ENCODE data around the gene KRTAP10-6. TPM values are rescaled to one million over a fixed set of nuclear protein-coding genes. Genes with fewer than 3 reads are reported as not detected.

The KRTAP10-6 gene
- total and polyA plus RNA-seq, 2 donors (not counting 1 experiment from before 2014, with no cell fraction given), result not detected

DNA sequence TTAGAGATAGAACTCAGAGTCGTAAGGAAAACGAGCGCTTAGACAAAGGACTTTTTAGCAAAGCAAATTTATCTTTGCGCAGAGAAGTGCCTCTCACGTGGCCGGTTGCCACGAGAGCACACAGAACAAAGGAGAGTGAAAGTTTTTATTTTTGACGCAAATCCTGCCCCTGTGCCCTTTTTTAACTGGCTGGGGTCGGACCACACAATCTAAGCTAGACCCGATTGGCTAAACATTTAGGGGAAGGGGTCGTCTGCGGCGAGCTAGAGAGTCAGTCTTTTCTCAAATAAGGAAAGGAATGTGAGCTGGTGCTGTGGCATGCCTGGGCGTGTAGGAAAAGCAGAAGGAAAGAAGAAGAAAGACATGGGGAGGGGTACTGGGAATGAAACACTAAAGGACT lies 43.4 kb downstream of the KRTAP10-6 start:
- DNase-seq (ENCODE audit: low read depth in 2 of 2), result peak in 1 of 2 donors; percentile 9
- H3K9me3 ChIP-seq (ENCODE audit: control insufficient read depth, insufficient read depth, low read depth, low read length), result no peaks in the 10 kb centered on the region

DNA sequence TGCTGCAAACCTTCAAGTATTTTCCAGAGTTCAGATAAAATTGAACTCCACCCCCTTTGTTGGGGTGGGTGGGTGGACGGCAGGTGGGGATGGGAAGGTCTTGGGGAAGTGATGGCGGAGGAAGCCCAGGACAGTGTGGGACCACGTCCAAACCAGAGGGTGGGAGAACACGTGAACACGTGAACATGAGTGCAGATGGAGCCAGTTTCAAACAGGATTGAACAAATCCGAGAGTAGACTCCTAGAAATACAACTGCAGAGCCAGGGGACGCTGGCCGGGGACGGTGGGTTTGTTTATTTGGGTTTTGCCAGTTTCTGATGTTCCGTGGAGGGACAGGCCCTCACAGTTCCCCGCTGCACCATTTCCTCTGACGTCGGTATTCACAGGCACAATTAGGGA lies 43.9 kb downstream of the KRTAP10-6 start:
- H3K4me1 ChIP-seq (ENCODE audit: control insufficient read depth, extremely low read depth, insufficient read depth, low read length), result no peaks in the 10 kb centered on the region
- H3K27me3 ChIP-seq (ENCODE audit: control insufficient read depth, insufficient read depth, low read length), result no peaks in the 10 kb centered on the region
- H3K79me2 ChIP-seq (ENCODE audit: control insufficient read depth, insufficient read depth, low read length), result no peaks in the 10 kb centered on the region
- no peaks in the 10 kb centered on the region for H3K36me3 ChIP-seq (ENCODE audit: control insufficient read depth, insufficient read depth, low read length)
- H3K9ac ChIP-seq (ENCODE audit: insufficient read depth, low read length), result no peak overlapping the region
- H3K4me3 ChIP-seq (replicated peaks in 1 of 4; ENCODE audit: control extremely low read depth in 1 of 4, insufficient read depth in 1 of 4, low read depth in 3 of 4, low read length in 4 of 4), result no peak overlapping the region
- no peak for DNase-seq (ENCODE audit: low read depth in 2 of 2)
- no peaks in the 10 kb centered on the region for H4K20me1 ChIP-seq (ENCODE audit: control insufficient read depth, extremely low read depth, insufficient read depth, low read length)
- no peaks in the 10 kb centered on the region for H3K9me3 ChIP-seq (ENCODE audit: control insufficient read depth, insufficient read depth, low read depth, low read length)
- no peak overlapping the region for H2AFZ ChIP-seq (ENCODE audit: low read length)
- H3K4me2 ChIP-seq (ENCODE audit: extremely low read depth, insufficient read depth, low read length), result no peak overlapping the region
- TF ChIP-seq, protein P1, sequence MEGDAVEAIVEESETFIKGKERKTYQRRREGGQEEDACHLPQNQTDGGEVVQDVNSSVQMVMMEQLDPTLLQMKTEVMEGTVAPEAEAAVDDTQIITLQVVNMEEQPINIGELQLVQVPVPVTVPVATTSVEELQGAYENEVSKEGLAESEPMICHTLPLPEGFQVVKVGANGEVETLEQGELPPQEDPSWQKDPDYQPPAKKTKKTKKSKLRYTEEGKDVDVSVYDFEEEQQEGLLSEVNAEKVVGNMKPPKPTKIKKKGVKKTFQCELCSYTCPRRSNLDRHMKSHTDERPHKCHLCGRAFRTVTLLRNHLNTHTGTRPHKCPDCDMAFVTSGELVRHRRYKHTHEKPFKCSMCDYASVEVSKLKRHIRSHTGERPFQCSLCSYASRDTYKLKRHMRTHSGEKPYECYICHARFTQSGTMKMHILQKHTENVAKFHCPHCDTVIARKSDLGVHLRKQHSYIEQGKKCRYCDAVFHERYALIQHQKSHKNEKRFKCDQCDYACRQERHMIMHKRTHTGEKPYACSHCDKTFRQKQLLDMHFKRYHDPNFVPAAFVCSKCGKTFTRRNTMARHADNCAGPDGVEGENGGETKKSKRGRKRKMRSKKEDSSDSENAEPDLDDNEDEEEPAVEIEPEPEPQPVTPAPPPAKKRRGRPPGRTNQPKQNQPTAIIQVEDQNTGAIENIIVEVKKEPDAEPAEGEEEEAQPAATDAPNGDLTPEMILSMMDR (conservative IDR thresholded peaks at IDR 0.05 in 1 of 2, IDR thresholded peaks at IDR 0.05 in 1 of 2; ENCODE audit: low read depth in 1 of 2, low read length in 2 of 2), result no peak
- TF ChIP-seq EZH2 (IDR thresholded peaks at IDR 0.05; ENCODE audit: low read length, missing control alignments), result no peak
- H3K27ac ChIP-seq (ENCODE audit: insufficient read depth, low read length), result no peak overlapping the region

More for the DNA sequence above, 43.4 kb downstream of the KRTAP10-6 start:
- no peak for TF ChIP-seq EZH2 (IDR thresholded peaks at IDR 0.05; ENCODE audit: low read length, missing control alignments)
- TF ChIP-seq, protein P1 (conservative IDR thresholded peaks at IDR 0.05 in 1 of 2, IDR thresholded peaks at IDR 0.05 in 1 of 2; ENCODE audit: low read depth in 1 of 2, low read length in 2 of 2), result no peak
- Histone ChIP-seq H3K4me2 (ENCODE audit: extremely low read depth, insufficient read depth, low read length) (no peak overlapping the region), H3K27ac (ENCODE audit: insufficient read depth, low read length) (no peak overlapping the region), H3K9ac (ENCODE audit: insufficient read depth, low read length) (no peak overlapping the region), H3K4me1 (ENCODE audit: control insufficient read depth, extremely low read depth, insufficient read depth, low read length) (no peaks in the 10 kb centered on the region), H4K20me1 (ENCODE audit: control insufficient read depth, extremely low read depth, insufficient read depth, low read length) (no peaks in the 10 kb centered on the region), H3K4me3 (replicated peaks in 1 of 4; ENCODE audit: control extremely low read depth in 1 of 4, insufficient read depth in 1 of 4, low read depth in 3 of 4, low read length in 4 of 4) (no peak overlapping the region), H3K79me2 (ENCODE audit: control insufficient read depth, insufficient read depth, low read length) (no peaks in the 10 kb centered on the region), H2AFZ (ENCODE audit: low read length) (no peak overlapping the region), H3K27me3 (ENCODE audit: control insufficient read depth, insufficient read depth, low read length) (no peaks in the 10 kb centered on the region), H3K36me3 (ENCODE audit: control insufficient read depth, insufficient read depth, low read length) (no peaks in the 10 kb centered on the region)

DNA sequence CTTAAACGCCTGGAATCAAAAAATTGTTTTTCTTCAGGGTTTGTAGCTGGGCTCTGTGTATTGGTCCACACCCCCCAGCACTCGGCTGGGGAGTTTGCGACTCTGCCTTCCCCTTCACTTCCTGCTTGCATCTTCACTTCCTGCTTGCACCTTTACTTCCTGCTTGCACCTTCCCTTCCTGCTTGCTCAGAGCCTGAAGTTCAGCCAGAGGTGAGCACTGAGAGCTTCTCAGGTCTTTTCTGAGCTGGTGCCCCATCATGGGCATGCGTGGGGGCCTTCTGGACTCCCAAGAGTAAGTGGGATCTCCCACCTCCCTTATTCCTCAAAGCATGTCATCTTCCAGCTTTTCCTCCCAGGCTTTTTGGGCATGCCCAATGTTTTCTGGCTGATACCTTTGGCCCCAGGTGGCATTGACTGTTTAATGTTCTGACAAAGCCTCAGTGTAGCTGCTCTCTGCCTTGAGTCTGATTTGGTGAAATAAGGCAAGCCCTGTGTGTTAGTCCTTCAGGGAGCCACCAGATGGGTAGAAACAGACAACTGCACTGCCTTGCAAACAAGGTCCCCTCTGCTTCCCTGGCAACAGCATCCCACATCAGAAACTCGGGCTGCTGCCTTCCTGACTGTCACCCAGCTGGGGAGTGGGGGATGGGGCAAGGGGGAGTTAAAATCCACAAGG lies 44.5 kb downstream of the KRTAP10-6 start:
- no peak overlapping the region for H3K4me3 ChIP-seq (replicated peaks in 1 of 4; ENCODE audit: control extremely low read depth in 1 of 4, insufficient read depth in 1 of 4, low read depth in 3 of 4, low read length in 4 of 4)
- H3K27ac ChIP-seq (ENCODE audit: insufficient read depth, low read length), result no peak overlapping the region
- H3K4me2 ChIP-seq (ENCODE audit: extremely low read depth, insufficient read depth, low read length), result no peak overlapping the region
- H4K20me1 ChIP-seq (ENCODE audit: control insufficient read depth, extremely low read depth, insufficient read depth, low read length), result no peaks in the 10 kb centered on the region
- no peaks in the 10 kb centered on the region for H3K36me3 ChIP-seq (ENCODE audit: control insufficient read depth, insufficient read depth, low read length)
- no peak overlapping the region for H3K9ac ChIP-seq (ENCODE audit: insufficient read depth, low read length)
- no peak for TF ChIP-seq EZH2 (IDR thresholded peaks at IDR 0.05; ENCODE audit: low read length, missing control alignments)
- TF ChIP-seq, protein P1 (conservative IDR thresholded peaks at IDR 0.05 in 1 of 2, IDR thresholded peaks at IDR 0.05 in 1 of 2; ENCODE audit: low read depth in 1 of 2, low read length in 2 of 2), result no peak
- H3K4me1 ChIP-seq (ENCODE audit: control insufficient read depth, extremely low read depth, insufficient read depth, low read length), result no peaks in the 10 kb centered on the region
- H3K9me3 ChIP-seq (ENCODE audit: control insufficient read depth, insufficient read depth, low read depth, low read length), result no peaks in the 10 kb centered on the region
- no peaks in the 10 kb centered on the region for H3K27me3 ChIP-seq (ENCODE audit: control insufficient read depth, insufficient read depth, low read length)
- no peaks in the 10 kb centered on the region for H3K79me2 ChIP-seq (ENCODE audit: control insufficient read depth, insufficient read depth, low read length)
- no peak overlapping the region for H2AFZ ChIP-seq (ENCODE audit: low read length)
- DNase-seq (ENCODE audit: low read depth in 2 of 2), result no peak
